Spleen (tissue), 11 donors: ENCODE data around the gene AKT1. TPM values are rescaled to one million over a fixed set of nuclear protein-coding genes. Genes with fewer than 3 reads are reported as not detected.

Source experiments
- DNase-seq: peaks from one replicate; pipeline ENCODE4 v3.0.0-alpha.2; 2020
- H3K27ac ChIP-seq, 8 donors: fragments of 200-600 bp; sonication (generic) in 7 of 8; 1 replicate in 4 of 8; 2 replicates in 4 of 8; pipeline versions ENCODE4 v1.5.0 to v1.8.0; 2016 to 2021; ENCODE audit warnings: inconsistent platforms in 4 of 8, mild to moderate bottlenecking in 4 of 8, moderate library complexity in 1 of 8
- H3K27me3 ChIP-seq, 7 donors: fragments of 200-600 bp; sonication (generic) in 6 of 7; replicated peaks in 1 of 7; 1 replicate in 4 of 7; 2 replicates in 3 of 7; pipeline versions ENCODE4 v1.5.0 to v1.8.0; 2016 to 2021; ENCODE audit warnings: inconsistent platforms in 3 of 7, mild to moderate bottlenecking in 1 of 7
- H3K36me3 ChIP-seq, 6 donors: fragments of 200-600 bp; sonication (generic) in 5 of 6; 1 replicate in 4 of 6; 2 replicates in 2 of 6; pipeline versions ENCODE4 v1.5.0 to v1.8.0; 2016 to 2021; ENCODE audit warnings: inconsistent platforms in 2 of 6
- H3K4me1 ChIP-seq, 6 donors: fragments of 200-600 bp; sonication (generic) in 5 of 6; 1 replicate in 3 of 6; 2 replicates in 3 of 6; pipeline versions ENCODE4 v1.5.0 to v1.8.0; 2016 to 2021; ENCODE audit warnings: inconsistent platforms in 3 of 6
- H3K4me3 ChIP-seq, 8 donors: fragments of 200-600 bp; sonication (generic) in 7 of 8; 1 replicate in 4 of 8; 2 replicates in 4 of 8; pipeline versions ENCODE4 v1.5.0 to v1.8.0; 2016 to 2021; ENCODE audit warnings: inconsistent platforms in 4 of 8, mild to moderate bottlenecking in 4 of 8, moderate library complexity in 2 of 8
- H3K9me3 ChIP-seq, 8 donors: fragments of 200-600 bp; sonication (generic) in 7 of 8; 1 replicate in 4 of 8; 2 replicates in 4 of 8; pipeline versions ENCODE4 v1.5.0 to v1.8.0; 2016 to 2021; ENCODE audit warnings: inconsistent platforms in 4 of 8
- CTCF ChIP-seq, 11 experiments: fragments of 200-600 bp in 7 of 11; fragments of 450-650 bp in 4 of 11; sonication (generic) in 4 of 11; IDR thresholded peaks in 8 of 11; conservative IDR thresholded peaks in 3 of 11; 1 replicate in 7 of 11; 2 replicates in 4 of 11; pipeline versions ENCODE4 v1.4.0 to v1.8.0; 2016 to 2021; ENCODE audit warnings: antibody characterized with exemption in 11 of 11, inconsistent platforms in 4 of 11, mild to moderate bottlenecking in 1 of 11
- POLR2A ChIP-seq, 3 donors: fragments of 450-650 bp; IDR thresholded peaks; one replicate each; pipeline ENCODE4 v1.5.1; 2017; ENCODE audit warnings: antibody characterized with exemption in 3 of 3, mild to moderate bottlenecking in 1 of 3
- POLR2AphosphoS5 ChIP-seq, 3 donors: sonication (generic); formaldehyde crosslinking; IDR thresholded peaks; one replicate each; pipeline ENCODE4 v1.5.1; 2017; ENCODE audit warnings: antibody characterized with exemption in 3 of 3
- WGBS, 5 donors: extraction: QIAGEN DNeasy Blood & Tissue Kit in 3 of 5; methylation state at CpG; one replicate each; pipeline versions ENCODE4 v1.1.5 to v1.1.7; 2013 to 2018; 5-methylcytosine and 5-hydroxymethylcytosine counted together
- intact Hi-C: fragments of 100-400 bp; cut with DNase I; formaldehyde crosslinking; loops from one replicate; pipeline ENCODE4 v1.15.0; 2023; ENCODE audit warnings: low total_unique reads
- polyA plus RNA-seq, 3 donors: library from polyadenylated mRNA; stranded (reverse); fragments of 200-250 nt; gene quantifications; one replicate each; pipeline ENCODE4 v1.2.1, GENCODE V29; 2013
- total RNA-seq, 7 donors: library from RNA; depleted of rRNA in 3 of 7; stranded (reverse); fragments of >200 nt in 3 of 7; fragmentation: NEBNext Ultra II Directional in 4 of 7; extraction: Animal tissue kit (Norgen Biotek cat#: 25700) in 4 of 7; gene quantifications; one replicate each; pipeline versions ENCODE4 v1.1.0 to v1.2.1, GENCODE V29; 2016 to 2021
- donor health status: healthy with polysubstance abuse.
- donor health status: DM: no; HTN: no; CAD: no; lungs with moderate emphysema.
- donor health status: DM: no; HTN: no; CAD: no.
- donor health status: Bipolar disorder and iron deficiency.
- donor health status: healthy.
- donor health status: DM: no; HTN: no; CAD: no.
- donor health status: DM: yes; HTN: yes; CAD: no.

The AKT1 gene
- total and polyA plus RNA-seq, 10 donors, result 56.2 to 184 (median 115) TPM

DNA sequence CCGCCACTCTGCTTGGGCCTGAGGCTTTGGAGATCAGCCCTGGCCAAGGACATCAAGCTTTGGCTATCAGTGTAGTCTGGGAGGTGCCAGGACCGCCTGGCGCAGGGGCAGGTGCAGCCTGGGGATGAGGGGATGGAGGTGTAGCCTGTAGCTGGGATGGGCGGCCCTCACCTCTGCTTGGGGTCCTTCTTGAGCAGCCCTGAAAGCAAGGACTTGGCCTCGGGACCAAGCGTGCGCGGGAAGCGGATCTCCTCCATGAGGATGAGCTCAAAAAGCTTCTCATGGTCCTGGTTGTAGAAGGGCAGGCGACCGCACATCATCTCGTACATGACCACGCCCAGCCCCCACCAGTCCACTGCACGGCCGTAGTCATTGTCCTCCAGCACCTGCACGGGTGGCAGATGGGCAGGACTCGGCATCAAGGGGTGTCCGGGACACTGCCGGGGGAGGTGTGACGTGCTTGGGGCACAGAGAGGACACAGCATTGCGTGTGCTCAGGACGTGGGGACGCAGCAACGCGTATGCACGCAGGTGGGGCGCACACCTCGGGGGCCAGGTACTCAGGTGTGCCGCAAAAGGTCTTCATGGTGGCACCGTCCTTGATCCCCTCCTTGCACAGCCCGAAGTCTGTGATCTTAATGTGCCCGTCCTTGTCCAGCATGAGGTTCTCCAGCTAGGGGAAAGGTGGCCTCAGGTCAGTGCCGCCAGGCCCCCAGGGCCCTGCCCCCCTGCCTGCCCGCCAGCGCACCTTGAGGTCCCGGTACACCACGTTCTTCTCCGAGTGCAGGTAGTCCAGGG lies 22.6 kb downstream of the AKT1 start:
- Histone ChIP-seq H3K27me3 (no peaks in the 10 kb centered on the region), H3K4me3 (no peak overlapping the region), H3K27ac (no peak overlapping the region), H3K36me3 (peaks cover 0 to 86% (median 61%) of the 10 kb centered on the region in 6 donors), H3K4me1 (peaks cover 12 to 33% (median 19%) of the 10 kb centered on the region in 6 donors), H3K9me3 (peaks cover 0 to 9% (median 5%) of the 10 kb centered on the region in 8 donors)
- WGBS, 5 donors, result 89 to 95% (median 94%) methylated on average over 33 to 38 of the region's 38 CpGs
- intact Hi-C loops, result no loop called here
- TF ChIP-seq CTCF (IDR thresholded peaks at IDR 0.05 in 8 of 11, conservative IDR thresholded peaks at IDR 0.05 in 3 of 11), result no peak
- peak in 1 of 3 donors; percentile 52 for TF ChIP-seq POLR2AphosphoS5 (IDR thresholded peaks at IDR 0.05)
- no peak for TF ChIP-seq POLR2A (IDR thresholded peaks at IDR 0.05)
- no peak for DNase-seq

GRCh38 chr14:104771918-104772706 lies 23.4 kb downstream of the AKT1 start:
- H3K27ac ChIP-seq, result no peak overlapping the region
- intact Hi-C loops, result no loop called here
- H3K4me3 ChIP-seq, result no peak overlapping the region
- no peaks in the 10 kb centered on the region for H3K27me3 ChIP-seq
- DNase-seq, result no peak
- peak in 2 of 3 donors; percentile 37 to 56 for TF ChIP-seq POLR2AphosphoS5 (IDR thresholded peaks at IDR 0.05)
- TF ChIP-seq POLR2A (IDR thresholded peaks at IDR 0.05), result no peak
- peaks cover 13 to 39% (median 27%) of the 10 kb centered on the region in 6 donors for H3K4me1 ChIP-seq
- H3K9me3 ChIP-seq, result peaks cover 0 to 9% (median 5%) of the 10 kb centered on the region in 8 donors
- peaks cover 0 to 79% (median 58%) of the 10 kb centered on the region in 6 donors for H3K36me3 ChIP-seq
- WGBS, 5 donors, result 81 to 88% (median 85%) methylated on average over 28 to 34 of the region's 34 CpGs

GRCh38 chr14:104771374-104771773 lies 24.2 kb downstream of the AKT1 start:
- Histone ChIP-seq H3K27me3 (no peaks in the 10 kb centered on the region), H3K9me3 (peaks cover 0 to 9% (median 6%) of the 10 kb centered on the region in 8 donors), H3K4me3 (no peak overlapping the region), H3K27ac (no peak overlapping the region), H3K36me3 (peaks cover 0 to 71% (median 53%) of the 10 kb centered on the region in 6 donors), H3K4me1 (peaks cover 13 to 46% (median 30%) of the 10 kb centered on the region in 6 donors)
- no peak for DNase-seq
- intact Hi-C loops, result no loop called here
- TF ChIP-seq POLR2AphosphoS5 (IDR thresholded peaks at IDR 0.05) (peak in 1 of 3 donors; percentile 2), POLR2A (IDR thresholded peaks at IDR 0.05) (no peak), CTCF (IDR thresholded peaks at IDR 0.05 in 8 of 11, conservative IDR thresholded peaks at IDR 0.05 in 3 of 11) (no peak)
- WGBS, 5 donors, result 92 to 100% (median 98%) methylated on average over 3 to 4 of the region's 4 CpGs

DNA sequence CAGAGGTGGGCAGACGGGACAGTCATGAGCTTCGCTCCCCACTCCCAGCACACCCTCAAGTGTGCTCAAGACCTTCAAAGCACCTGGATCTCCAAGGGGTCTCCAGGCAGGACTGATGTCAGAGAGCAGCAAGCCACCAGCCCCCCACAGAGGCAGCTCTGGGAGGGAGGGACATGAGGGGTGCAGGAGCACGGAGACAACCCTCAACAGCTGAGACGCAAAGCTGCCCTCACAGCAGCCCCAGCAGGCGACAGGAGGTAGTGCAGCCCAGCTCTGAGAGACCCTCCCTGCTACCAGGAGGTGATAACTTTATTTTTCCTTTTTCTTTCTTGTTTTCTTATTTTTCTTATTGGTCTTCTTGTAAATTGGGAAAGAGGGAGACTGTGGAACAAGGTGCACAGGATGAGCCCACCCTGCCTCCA lies 24.7 kb downstream of the AKT1 start:
- WGBS, 5 donors, result 87 to 97% (median 94%) methylated on average over 5 of the region's 5 CpGs
- H3K4me1 ChIP-seq, result peaks cover 13 to 46% (median 30%) of the 10 kb centered on the region in 6 donors
- no peak for TF ChIP-seq POLR2A (IDR thresholded peaks at IDR 0.05)
- peak in 7 of 11 experiments; percentile 22 to 57 (median 46) for TF ChIP-seq CTCF (IDR thresholded peaks at IDR 0.05 in 8 of 11, conservative IDR thresholded peaks at IDR 0.05 in 3 of 11)
- TF ChIP-seq POLR2AphosphoS5 (IDR thresholded peaks at IDR 0.05), result peak in 1 of 3 donors; percentile 13
- no peak for DNase-seq
- H3K4me3 ChIP-seq, result no peak overlapping the region
- H3K9me3 ChIP-seq, result peaks cover 0 to 12% (median 6%) of the 10 kb centered on the region in 8 donors
- no peak overlapping the region for H3K27ac ChIP-seq
- peaks cover 0 to 66% (median 51%) of the 10 kb centered on the region in 6 donors for H3K36me3 ChIP-seq
- intact Hi-C loops, result no loop called here
- H3K27me3 ChIP-seq, result no peaks in the 10 kb centered on the region
